Activated effector memory CD4-positive, alpha-beta T cell treated with Interleukin-2 at 50 U/mL for 16 hours (primary cell): ENCODE data around the gene ESF1.
"Not testable (repeated sequence)": the region's sequence is repeated elsewhere in the genome, so short reads cannot be mapped to it uniquely, and the experiment has no call there.

ENCODE experiments used
- DNase-seq: peaks from one replicate; pipeline ENCODE4 v3.0.0-alpha.2; 2020

The ESF1 gene

DNA sequence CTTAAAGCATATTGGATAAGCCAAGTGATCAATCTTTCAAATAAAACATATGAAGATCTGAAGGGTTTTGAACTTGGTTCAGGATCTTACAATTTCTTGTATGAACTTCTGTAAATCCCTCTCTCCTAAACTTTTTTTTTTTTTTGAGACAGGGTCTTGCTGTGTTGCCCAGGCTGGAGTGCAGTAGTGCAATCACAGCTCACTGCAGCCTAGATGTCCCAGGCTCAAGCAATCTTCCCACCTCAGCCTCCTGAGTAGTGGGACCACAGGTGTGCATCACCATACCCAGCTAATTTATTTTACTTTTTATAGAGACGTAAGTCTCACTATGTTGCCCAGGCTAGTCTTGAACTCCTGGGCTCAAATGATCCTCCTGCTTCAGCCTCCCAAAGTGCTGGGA lies 46.5 kb downstream of the ESF1 start:
- not testable (repeated sequence) for DNase-seq

- no peak for DNase-seq
Observed at GRCh38 chr20:13736436-13737191, 48.1 kb downstream of the ESF1 start.

DNA sequence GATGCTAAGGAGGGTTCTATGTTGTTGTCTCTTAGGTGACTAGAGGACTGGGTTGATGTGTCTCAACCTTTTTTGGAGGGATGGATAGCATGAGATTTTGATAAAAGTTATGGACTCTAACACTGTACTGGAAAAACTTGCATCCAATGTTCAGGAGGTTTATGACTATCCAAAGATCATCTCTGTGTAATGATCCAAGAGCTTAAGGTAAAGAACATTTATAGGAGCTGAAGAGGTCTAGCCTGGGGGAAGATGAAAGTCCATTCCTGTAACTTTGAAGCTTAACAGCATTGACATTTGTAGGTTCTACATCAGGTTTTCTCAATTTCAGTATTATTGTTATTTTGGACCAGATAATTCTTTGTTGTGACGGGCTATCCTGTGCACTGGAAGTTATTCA lies 48.9 kb downstream of the ESF1 start:
- no peak for DNase-seq

DNA sequence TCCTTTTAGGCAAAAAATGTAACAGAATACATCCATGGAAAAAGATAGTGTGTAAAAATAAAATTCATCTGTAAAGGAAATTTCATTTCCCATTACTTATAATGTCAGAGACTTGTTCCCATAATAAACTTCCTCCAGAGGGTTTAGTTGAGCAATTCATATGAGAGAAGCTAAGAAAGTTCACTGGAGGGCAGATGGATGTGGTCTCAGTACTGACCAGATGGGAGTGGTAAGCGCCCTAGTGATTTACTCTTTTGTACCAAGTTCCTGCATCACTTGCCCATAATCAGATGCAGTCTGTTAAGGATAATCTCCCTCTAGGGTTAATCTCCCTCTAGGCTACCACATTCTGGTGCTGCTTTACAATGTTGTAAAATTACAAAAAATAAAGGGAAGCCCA lies 61.7 kb downstream of the ESF1 start:
- no peak for DNase-seq

- no peak for DNase-seq
Observed at GRCh38 chr20:13718171-13718570, 66.5 kb downstream of the ESF1 start.

- no peak for DNase-seq
Observed at GRCh38 chr20:13717631-13718044, 67.1 kb downstream of the ESF1 start.

- no peak for DNase-seq
Observed at GRCh38 chr20:13715171-13715570, 69.5 kb downstream of the ESF1 start.

- no peak for DNase-seq
Observed at GRCh38 chr20:13708234-13708633, 76.5 kb downstream of the ESF1 start.

GRCh38 chr20:13703265-13703664 lies 81.5 kb downstream of the ESF1 start:
- DNase-seq: no peak

DNA sequence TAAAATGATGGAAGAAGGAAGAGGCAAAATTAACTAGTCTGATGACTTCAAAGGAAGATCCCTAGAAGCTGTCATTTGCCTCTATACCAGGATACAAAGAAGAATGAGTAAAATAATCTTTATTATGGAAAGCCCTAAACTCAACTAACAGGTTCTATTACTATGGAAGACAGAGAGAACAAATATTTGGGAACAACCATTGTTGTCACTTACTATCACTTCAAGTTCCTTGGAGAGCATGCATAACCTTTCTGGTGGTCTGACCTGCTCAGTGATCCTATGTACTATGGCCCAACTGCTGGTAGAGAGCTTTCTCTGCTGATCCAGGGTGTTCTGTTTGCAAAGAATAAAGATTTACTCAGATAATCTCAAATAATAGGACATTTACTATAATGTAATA lies 83.2 kb downstream of the ESF1 start:
- no peak for DNase-seq

DNA sequence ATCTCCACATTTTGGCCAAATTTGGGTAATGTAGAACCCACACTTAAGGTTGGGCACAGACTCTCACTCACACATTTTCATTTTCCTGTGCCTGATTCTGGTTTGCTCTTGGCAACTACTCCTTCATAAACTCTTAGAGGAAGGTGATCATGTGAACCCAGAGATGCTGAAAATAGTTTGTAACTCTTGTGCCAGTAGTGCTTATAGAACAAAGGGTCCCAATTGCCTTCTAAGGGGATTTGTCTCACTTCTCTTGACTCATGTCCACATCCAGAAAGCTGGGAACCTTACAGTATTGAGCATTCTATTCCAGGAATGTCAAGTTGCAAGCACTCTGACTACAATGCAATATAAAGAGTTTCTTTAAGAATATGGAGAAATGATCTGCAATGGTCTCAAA lies 84.0 kb downstream of the ESF1 start:
- no peak for DNase-seq

- no peak for DNase-seq
Observed at GRCh38 chr20:13694420-13695150, 90.1 kb downstream of the ESF1 start.

- no peak for DNase-seq
Observed at GRCh38 chr20:13692802-13693736, 91.7 kb downstream of the ESF1 start.

DNA sequence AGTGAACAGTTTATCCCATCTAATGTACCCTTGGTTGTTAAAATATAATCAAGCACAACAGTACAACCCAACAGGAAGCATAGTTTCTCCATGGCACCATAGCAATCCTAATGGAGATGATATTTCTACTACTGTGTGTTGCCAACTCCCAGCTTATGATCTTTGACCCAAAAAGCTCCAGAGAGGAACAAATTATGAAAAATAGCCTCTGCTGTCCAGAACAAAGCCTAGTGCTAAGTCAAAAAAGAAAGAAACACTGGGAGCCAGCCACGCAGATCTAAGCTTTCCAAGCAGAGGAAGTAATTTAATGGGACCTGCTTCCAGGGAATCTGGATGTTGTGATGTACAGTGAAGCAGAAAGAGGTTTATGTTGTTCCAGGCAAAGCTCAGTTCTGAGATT lies 93.8 kb downstream of the ESF1 start:
- no peak for DNase-seq

DNA sequence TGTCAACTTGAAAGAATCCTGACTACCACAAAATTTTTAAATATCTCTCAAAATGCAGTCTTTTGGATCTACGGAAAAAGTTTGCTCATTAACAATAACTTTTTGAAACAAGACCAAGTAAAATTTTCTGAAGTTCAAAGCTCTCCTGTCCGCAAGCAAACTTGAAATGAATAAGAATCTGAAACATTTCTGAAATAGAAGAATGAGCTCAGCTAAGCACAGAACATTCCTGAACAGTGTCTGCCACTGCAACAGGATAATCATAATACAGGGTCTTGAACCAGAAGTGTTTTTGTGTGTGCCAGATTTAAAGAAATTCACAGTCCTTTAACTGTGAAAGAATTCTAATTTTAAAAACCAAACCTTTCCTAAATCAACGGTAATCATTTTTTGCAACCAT lies 96.9 kb downstream of the ESF1 start:
- no peak for DNase-seq

DNA sequence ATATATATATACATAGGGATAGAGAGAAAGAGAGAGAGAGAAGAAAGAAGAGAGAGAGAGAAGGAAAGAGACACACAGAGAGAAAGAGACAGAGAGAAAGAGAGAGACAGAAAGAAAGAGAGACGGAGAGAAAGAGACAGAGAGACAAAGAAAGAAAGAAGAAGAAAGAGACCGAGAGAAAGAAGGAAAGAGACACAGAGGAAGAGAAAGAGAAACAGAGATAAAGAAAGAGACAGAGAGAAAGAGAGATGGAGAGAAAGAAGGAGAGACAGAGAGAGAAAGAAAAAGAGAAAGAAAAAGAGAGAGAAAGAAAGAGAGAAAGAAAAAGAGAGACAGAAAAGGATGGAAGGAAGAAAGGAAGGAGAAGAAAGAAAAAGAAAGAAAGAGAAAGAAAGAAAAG lies 99.1 kb downstream of the ESF1 start:
- DNase-seq: no peak

DNA sequence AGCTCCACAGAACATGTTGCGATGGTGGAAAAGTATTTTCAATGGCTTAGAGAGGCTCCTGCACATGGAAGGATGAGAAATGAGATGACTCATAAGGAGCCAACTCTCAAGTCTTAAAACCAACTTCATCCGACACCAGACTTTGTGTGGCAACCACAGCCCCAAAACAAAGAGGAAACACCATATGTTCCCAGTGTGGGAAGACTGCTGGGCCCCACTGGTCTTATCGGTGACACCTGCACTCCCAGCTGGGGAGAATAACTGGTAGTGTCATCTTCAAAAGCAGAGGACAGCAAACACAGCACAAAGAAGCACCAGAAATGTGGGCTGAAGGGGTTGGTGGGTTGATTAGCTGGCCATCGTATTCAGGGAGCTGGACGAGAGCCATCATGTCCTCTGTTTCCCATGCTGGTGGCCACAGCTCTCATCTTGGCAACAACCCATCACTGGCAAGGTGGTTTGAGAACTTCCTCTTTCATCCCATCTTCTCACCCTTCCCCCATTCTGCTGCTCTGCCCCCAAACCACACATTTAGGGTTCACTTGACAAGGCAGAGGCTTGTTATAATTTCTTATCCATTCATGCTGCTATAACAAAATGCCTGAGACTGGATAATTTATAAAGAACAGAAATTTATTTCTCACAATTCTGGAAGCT lies 100.0 kb downstream of the ESF1 start:
- DNase-seq: no peak

GRCh38 chr20:13683833-13684232 lies 100.9 kb downstream of the ESF1 start:
- no peak for DNase-seq

DNA sequence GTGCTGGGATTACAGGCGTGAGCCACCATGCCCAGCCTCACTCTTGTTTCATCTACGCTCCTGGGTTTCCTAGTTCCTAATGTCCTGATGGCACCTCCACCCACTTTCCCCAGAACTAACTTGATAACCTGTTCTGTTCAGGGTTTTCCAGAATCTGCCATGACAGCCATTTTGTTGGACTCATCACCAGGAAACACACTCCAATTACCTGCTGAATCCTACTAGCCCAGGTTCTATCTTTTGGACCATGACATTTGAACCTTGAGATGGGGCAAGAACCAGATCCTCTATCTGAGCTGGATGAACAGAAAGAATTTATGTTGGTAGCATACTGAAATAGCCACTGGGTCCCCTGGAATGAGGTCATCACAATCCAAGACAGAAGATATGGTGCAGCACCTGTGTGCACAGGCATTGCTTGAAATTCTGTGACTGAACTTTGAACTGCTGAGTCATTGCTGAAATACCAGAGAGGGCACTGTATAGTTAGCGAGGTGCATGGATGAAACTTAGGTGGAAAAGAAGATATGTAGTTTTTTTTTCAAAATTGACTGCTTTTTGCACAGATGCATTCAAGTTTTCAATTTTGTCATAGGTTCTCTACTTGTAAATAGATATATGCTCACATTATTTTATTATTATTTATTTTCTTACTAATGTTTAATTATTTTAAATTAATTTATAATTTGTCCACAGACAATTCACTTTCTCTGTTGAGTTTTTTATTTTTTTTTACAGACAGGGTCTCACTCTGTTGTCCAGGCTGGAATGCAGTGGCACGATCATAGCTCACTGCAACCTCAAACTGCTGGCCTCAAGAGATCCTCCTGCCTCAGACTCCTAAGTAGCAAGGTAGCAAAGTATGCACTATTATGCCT lies 103.2 kb downstream of the ESF1 start:
- no peak for DNase-seq

DNA sequence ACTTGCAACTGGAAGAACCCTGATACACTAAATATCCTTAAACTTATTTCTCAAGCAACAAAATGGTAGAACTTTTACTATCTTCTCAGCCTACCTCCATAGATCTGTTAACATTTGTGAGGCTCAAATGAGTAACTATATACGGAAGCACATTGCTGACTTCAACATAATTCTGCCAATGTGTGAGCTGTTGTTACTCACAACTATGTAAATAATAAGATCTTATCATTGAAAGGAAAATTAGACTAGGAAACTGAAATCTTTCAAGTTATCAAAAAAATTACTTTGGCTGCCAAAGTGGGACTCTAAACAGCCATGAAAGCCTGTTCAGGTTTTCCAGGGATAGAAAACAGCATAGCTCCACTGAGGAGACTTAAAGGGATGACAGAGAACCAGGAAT lies 105.8 kb downstream of the ESF1 start:
- no peak for DNase-seq

DNA sequence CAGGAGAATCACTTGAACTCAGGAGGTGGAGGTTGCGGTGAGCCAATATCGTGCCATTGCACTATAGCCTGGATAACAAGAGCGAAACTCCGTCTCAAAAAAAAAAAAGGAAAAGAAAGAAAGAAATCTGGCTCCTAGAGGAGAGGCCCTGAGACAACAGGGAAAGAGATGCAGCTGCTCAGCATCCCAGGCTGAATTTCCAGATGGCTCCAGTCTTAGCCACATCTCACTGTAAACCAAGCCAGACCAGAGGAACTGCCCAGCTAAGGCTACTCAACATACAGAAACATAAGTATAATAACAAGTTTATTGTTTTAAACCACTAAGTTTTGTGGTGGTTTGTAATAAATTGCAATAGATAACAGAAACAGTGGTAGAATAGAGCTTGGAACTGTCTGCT lies 107.5 kb downstream of the ESF1 start:
- DNase-seq: no peak

- no peak for DNase-seq
Observed at GRCh38 chr20:13676682-13677081, 108.0 kb downstream of the ESF1 start.
